ENCODE data around the gene MACROD2. TPM values are rescaled to one million over a fixed set of nuclear protein-coding genes. Genes with fewer than 3 reads are reported as not detected.

Gene MACROD2
- total RNA-seq, 1 experiment from 2014 or later, result 1.6 TPM

DNA sequence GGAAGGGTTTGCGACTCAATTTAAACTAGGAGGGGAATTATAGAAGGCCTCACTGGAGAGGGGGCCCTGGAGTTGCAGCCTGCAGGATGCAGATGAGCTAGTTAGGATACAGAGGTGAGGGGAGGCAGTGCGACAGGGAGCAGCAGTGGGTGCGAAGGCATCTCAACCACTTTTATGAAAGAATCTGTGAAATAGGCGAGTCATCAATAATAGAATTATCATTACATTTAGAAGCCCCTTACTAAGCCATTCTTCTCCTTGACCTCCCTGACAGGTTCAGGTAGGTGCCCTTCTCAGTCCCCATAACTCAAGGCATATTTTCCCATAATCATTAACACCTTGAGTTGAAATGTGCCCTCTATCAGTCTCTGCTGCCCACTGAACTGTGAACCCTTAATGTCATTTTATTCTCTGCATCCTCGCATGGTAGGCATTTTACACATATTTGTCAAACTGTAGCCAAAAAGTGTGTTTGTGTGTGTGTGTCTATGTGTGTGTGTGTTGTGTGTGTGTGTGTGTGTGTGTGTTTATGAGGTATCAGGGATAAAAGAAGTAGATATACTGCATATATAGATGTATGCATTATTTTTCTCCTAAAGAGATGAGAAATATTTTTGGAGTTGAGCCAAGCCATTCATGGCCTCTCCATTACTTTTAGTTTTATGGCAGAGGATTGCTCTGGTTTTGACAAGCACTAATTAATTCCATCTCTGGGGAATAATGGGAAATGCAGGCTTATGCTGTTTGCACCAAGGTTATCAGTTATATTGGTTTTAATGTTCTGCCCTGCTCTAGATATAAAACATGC is 1679.1 kb downstream of the MACROD2 start:
- Mint-ChIP-seq H3K9me3 (no peaks in the 10 kb centered on the region), H3K4me3 (no peak overlapping the region), H3K27me3 (ENCODE audit: low read depth) (no peaks in the 10 kb centered on the region), H3K36me3 (ENCODE audit: insufficient read depth in 1 of 3, low read depth in 3 of 3) (no peaks in the 10 kb centered on the region), H3K4me1 (no peaks in the 10 kb centered on the region), H3K27ac (no peak overlapping the region)
- Histone ChIP-seq H3K56ac (ENCODE audit: insufficient read length, low read depth, low read length) (no peak overlapping the region), H3T11ph (ENCODE audit: low read length) (no peak overlapping the region), H2BK120ac (ENCODE audit: low read depth, low read length, poor library complexity, severe bottlenecking) (no peak overlapping the region), H3K79me1 (ENCODE audit: insufficient read depth, low read depth, low read length, poor library complexity, severe bottlenecking) (no peaks in the 10 kb centered on the region), H4K8ac (replicated peaks; ENCODE audit: insufficient read length, low read depth, low read length) (no peak overlapping the region), H3K14ac (ENCODE audit: insufficient read depth, low read length) (no peak overlapping the region), H4K20me1 (ENCODE audit: control insufficient read depth, insufficient read depth, insufficient read length) (no peaks in the 10 kb centered on the region), H3K4me1 (ENCODE audit: insufficient read depth, low read length) (no peaks in the 10 kb centered on the region), H3K9ac (ENCODE audit: extremely low read depth, insufficient read length, low read length) (no peak overlapping the region), H2AFZ (ENCODE audit: low read length) (no peak overlapping the region), H3K27ac (ENCODE audit: insufficient read length, low read depth, low read length) (no peak overlapping the region), H4K91ac (ENCODE audit: insufficient read length, low read depth, low read length) (no peak overlapping the region), H2BK15ac (ENCODE audit: low read depth, low read length) (no peak overlapping the region), H2BK12ac (ENCODE audit: insufficient read length, low read depth, low read length) (no peak overlapping the region), H2BK5ac (ENCODE audit: insufficient read length, low read length) (no peak overlapping the region), H3K23ac (ENCODE audit: insufficient read length, low read depth, low read length) (no peak overlapping the region), H2BK20ac (ENCODE audit: low read depth, low read length, poor library complexity, severe bottlenecking) (no peak overlapping the region), H2AK5ac (ENCODE audit: insufficient read length, low read length) (no peak overlapping the region), H3K79me2 (ENCODE audit: insufficient read depth, low read length) (no peaks in the 10 kb centered on the region), H3K9me3 (ENCODE audit: control insufficient read depth, low read depth, low read length) (no peaks in the 10 kb centered on the region), H3K23me2 (ENCODE audit: insufficient read length, low read depth, low read length, poor library complexity, severe bottlenecking) (no peaks in the 10 kb centered on the region), H4K5ac (ENCODE audit: insufficient read length, low read depth, low read length) (no peak overlapping the region), H3K27me3 (ENCODE audit: insufficient read depth, low read length) (no peaks in the 10 kb centered on the region), H3K4ac (ENCODE audit: low read depth, low read length) (no peak overlapping the region), H3K18ac (ENCODE audit: insufficient read length, low read depth, low read length) (no peak overlapping the region), H3K4me2 (ENCODE audit: insufficient read depth, insufficient read length, low read length) (no peak overlapping the region)
- no peak for TF ChIP-seq CTCF (conservative IDR thresholded peaks at IDR 0.05)
- DNase-seq, result no peak
- WGBS (ENCODE audit: extremely low coverage, insufficient read length, low lambda C conversion rate), result no CpG with 5 or more reads among the region's 5 CpGs

Data from H9 (cell line).